Smooth muscle cell (in vitro differentiated cells): ENCODE data around the gene KRT73. TPM values are rescaled to one million over a fixed set of nuclear protein-coding genes. Genes with fewer than 3 reads are reported as not detected.

Experiments used
- DNase-seq: peaks from one replicate; lab custom pipeline; 2025; ENCODE audit not compliant: unreplicated experiment; lab: John Stamatoyannopoulos, UW
- H2AFZ ChIP-seq: fragments of 200-600 bp; sonication (generic); 2 replicates; pipeline ENCODE4 v1.6.0; 2016; ENCODE audit warnings: antibody characterized with exemption, low read depth, mild to moderate bottlenecking
- H3F3A ChIP-seq: fragments of 200-600 bp; sonication (generic); 2 replicates; pipeline ENCODE4 v1.6.0; 2017; ENCODE audit warnings: antibody characterized with exemption, low read depth
- H3K27ac ChIP-seq: fragments of 200-600 bp; sonication (generic); 2 replicates; pipeline ENCODE4 v1.5.1; 2016; ENCODE audit warnings: low read depth, mild to moderate bottlenecking
- H3K27me3 ChIP-seq: fragments of 200-600 bp; sonication (generic); 2 replicates; pipeline ENCODE4 v1.6.1; 2016; ENCODE audit warnings: low read depth, mild to moderate bottlenecking
- H3K36me3 ChIP-seq: fragments of 200-600 bp; sonication (generic); 2 replicates; pipeline ENCODE4 v1.5.1; 2016; ENCODE audit warnings: low read depth
- H3K4me1 ChIP-seq: fragments of 200-600 bp; sonication (generic); 2 replicates; pipeline ENCODE4 v1.5.1; 2016; ENCODE audit warnings: low read depth
- H3K4me2 ChIP-seq: fragments of 200-600 bp; sonication (generic); 2 replicates; pipeline ENCODE4 v1.6.0; 2016; ENCODE audit warnings: mild to moderate bottlenecking
- H3K4me3 ChIP-seq: fragments of 200-600 bp; sonication (generic); 2 replicates; pipeline ENCODE4 v1.5.1; 2016; ENCODE audit warnings: mild to moderate bottlenecking
- H3K79me2 ChIP-seq: fragments of 200-600 bp; sonication (generic); 2 replicates; pipeline ENCODE4 v1.6.0; 2016; ENCODE audit warnings: low read depth, mild to moderate bottlenecking
- H3K9ac ChIP-seq: fragments of 200-600 bp; sonication (generic); 2 replicates; pipeline ENCODE4 v1.6.0; 2016; ENCODE audit warnings: low read depth
- H3K9me3 ChIP-seq: fragments of 200-600 bp; sonication (generic); replicated peaks from 2 replicates; pipeline ENCODE4 v1.5.1; 2016; ENCODE audit warnings: low read depth
- H4K20me1 ChIP-seq: fragments of 200-600 bp; sonication (generic); 2 replicates; pipeline ENCODE4 v1.6.0; 2016; ENCODE audit warnings: low read depth
- WGBS: methylation state at CpG from one replicate; pipeline ENCODE4 v1.1.7; 2016; ENCODE audit warnings: low lambda C conversion rate; 5-methylcytosine and 5-hydroxymethylcytosine counted together
- polyA plus RNA-seq: library from polyadenylated mRNA; unstranded; fragments of >200 nt; fragmentation: Nextera tagmentation; extraction: Ambion mirVana; gene quantifications from 2 replicates; pipeline ENCODE4 v1.2.1, GENCODE V29; 2016
- total RNA-seq: library from RNA; depleted of rRNA; stranded (reverse); fragments of >200 nt; gene quantifications from 2 replicates; pipeline ENCODE4 v1.2.3, GENCODE V29; 2014
- TF ChIP-seq, protein P1 (sequence below): fragments of 200-600 bp; sonication (generic); IDR thresholded peaks from 2 replicates; pipeline ENCODE4 v1.5.1; 2017; ENCODE audit warnings: borderline replicate concordance, mild to moderate bottlenecking, antibody characterized with exemption; ENCODE audit not compliant: insufficient read depth, poor library complexity, severe bottlenecking

The KRT73 gene
- total and polyA plus RNA-seq, 2 experiments from 2014 or later = not detected

DNA sequence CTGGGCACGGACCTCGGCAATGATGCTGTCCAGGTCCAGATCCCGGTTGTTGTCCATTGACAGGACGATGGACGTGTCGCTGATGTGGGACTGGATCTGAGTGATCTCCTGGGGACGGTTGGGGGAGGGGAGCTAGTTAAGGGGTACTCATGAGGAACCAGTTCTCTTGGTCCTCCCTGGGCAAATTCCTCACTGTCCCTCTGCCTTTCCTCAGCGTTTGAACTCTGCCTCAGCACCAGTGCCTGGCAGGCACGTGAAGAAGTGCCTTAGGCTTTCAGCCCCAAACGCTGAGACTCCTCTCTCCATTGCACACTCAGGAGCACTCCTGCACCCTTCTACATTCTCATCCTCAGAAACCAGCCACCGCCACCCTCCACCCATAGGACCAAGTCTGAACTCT, 26.8 kb downstream of the KRT73 start:
- no peak overlapping the region for H3K4me3 ChIP-seq
- TF ChIP-seq, protein P1, sequence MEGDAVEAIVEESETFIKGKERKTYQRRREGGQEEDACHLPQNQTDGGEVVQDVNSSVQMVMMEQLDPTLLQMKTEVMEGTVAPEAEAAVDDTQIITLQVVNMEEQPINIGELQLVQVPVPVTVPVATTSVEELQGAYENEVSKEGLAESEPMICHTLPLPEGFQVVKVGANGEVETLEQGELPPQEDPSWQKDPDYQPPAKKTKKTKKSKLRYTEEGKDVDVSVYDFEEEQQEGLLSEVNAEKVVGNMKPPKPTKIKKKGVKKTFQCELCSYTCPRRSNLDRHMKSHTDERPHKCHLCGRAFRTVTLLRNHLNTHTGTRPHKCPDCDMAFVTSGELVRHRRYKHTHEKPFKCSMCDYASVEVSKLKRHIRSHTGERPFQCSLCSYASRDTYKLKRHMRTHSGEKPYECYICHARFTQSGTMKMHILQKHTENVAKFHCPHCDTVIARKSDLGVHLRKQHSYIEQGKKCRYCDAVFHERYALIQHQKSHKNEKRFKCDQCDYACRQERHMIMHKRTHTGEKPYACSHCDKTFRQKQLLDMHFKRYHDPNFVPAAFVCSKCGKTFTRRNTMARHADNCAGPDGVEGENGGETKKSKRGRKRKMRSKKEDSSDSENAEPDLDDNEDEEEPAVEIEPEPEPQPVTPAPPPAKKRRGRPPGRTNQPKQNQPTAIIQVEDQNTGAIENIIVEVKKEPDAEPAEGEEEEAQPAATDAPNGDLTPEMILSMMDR = no peak
- WGBS = 90% methylated on average over 11 of the region's 11 CpGs

DNA sequence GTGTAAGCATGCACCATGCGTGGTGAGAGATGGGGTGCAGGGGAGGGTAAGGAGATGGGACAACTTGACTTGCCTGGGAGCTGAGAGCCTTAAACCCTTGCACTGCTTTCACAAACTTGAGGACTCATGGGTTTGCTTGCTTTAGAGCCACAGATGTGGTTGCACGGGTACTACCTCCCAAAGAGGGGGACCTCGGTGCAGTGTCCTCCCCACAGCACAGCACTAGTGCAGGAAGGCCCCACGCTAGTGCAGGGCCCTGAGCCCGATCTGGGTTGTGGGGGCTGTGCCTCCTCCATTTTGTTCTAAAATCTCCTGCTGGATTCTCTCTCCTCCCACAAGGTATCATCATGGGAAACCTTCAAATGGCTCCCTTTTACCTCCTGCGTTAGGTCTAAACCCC, 28.3 kb downstream of the KRT73 start:
- no peak for DNase-seq
- Histone ChIP-seq H3K27me3 (peaks cover 7% of the 10 kb centered on the region), H3K4me1 (no peaks in the 10 kb centered on the region), H3K9ac (no peak overlapping the region), H3K27ac (no peak overlapping the region), H3K4me3 (no peak overlapping the region), H2AFZ (no peak overlapping the region), H4K20me1 (no peaks in the 10 kb centered on the region), H3K9me3 (no peaks in the 10 kb centered on the region), H3F3A (no peaks in the 10 kb centered on the region), H3K4me2 (no peak overlapping the region), H3K36me3 (no peaks in the 10 kb centered on the region), H3K79me2 (no peaks in the 10 kb centered on the region)
- TF ChIP-seq, protein P1 = no peak
- 91% methylated on average over 6 of the region's 6 CpGs for WGBS

More for the DNA sequence above, 26.8 kb downstream of the KRT73 start:
- no peak for DNase-seq
- H4K20me1 ChIP-seq = no peaks in the 10 kb centered on the region
- no peak overlapping the region for H2AFZ ChIP-seq
- H3F3A ChIP-seq = no peaks in the 10 kb centered on the region
- no peaks in the 10 kb centered on the region for H3K9me3 ChIP-seq
- peaks cover 9% of the 10 kb centered on the region for H3K27me3 ChIP-seq
- no peaks in the 10 kb centered on the region for H3K79me2 ChIP-seq
- no peak overlapping the region for H3K27ac ChIP-seq
- H3K36me3 ChIP-seq = no peaks in the 10 kb centered on the region
- H3K4me1 ChIP-seq = no peaks in the 10 kb centered on the region
- H3K4me2 ChIP-seq = no peak overlapping the region
- H3K9ac ChIP-seq = no peak overlapping the region

DNA sequence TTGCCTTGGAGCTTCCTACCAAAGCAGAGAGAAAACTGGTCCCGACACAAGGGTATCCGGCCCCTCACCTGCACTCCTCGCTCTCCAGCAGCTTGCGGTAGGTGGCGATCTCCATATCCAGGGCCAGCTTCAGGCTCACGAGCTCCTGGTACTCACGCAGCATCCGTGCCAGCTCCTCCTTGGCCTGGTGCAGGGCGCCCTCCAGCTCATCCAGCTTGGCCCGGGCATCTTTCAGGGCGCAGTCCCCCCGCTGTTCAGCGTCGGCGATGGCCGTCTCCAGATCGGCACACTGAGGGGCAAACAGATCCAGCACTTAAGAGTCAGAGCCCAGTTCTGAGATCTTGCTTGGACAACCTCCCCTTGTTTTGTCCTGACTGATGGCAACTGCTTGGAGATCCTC, 30.8 kb downstream of the KRT73 start:
- no peak overlapping the region for H3K4me2 ChIP-seq
- H3F3A ChIP-seq = no peaks in the 10 kb centered on the region
- DNase-seq = no peak
- TF ChIP-seq, protein P1 = no peak
- no peaks in the 10 kb centered on the region for H3K79me2 ChIP-seq
- no peaks in the 10 kb centered on the region for H3K36me3 ChIP-seq
- H4K20me1 ChIP-seq = no peaks in the 10 kb centered on the region
- no peak overlapping the region for H2AFZ ChIP-seq
- H3K9ac ChIP-seq = no peak overlapping the region
- no peaks in the 10 kb centered on the region for H3K9me3 ChIP-seq
- no peaks in the 10 kb centered on the region for H3K27me3 ChIP-seq
- no peak overlapping the region for H3K27ac ChIP-seq
- no peaks in the 10 kb centered on the region for H3K4me1 ChIP-seq
- no peak overlapping the region for H3K4me3 ChIP-seq
- 89% methylated on average over 17 of the region's 17 CpGs for WGBS

DNA sequence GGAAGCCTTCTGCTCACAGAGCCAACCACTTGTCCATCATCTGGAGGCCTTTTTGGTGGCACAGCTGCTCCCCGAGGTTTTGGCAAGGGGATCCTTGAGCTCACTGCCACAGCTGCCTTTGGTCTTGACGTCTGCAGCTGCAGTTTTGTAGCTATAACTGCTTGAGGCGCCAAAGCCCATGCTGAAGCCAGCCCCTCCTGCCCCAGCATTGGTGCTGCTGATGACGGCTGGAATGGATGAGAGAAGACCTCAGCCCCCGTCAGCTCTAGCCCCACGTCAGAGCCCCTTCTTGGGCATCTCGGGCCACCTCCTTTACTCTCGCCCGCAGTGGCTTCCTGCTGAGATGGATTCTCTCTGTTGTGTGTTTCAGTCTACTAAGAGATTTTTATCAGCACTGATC, 32.4 kb downstream of the KRT73 start:
- H3K9me3 ChIP-seq = no peaks in the 10 kb centered on the region
- no peak for DNase-seq
- TF ChIP-seq, protein P1 = no peak
- WGBS = 71% methylated on average over 9 of the region's 9 CpGs
- no peak overlapping the region for H3K4me3 ChIP-seq
- H3K27me3 ChIP-seq = no peaks in the 10 kb centered on the region
- H3F3A ChIP-seq = no peaks in the 10 kb centered on the region
- H3K27ac ChIP-seq = no peak overlapping the region
- H3K79me2 ChIP-seq = no peaks in the 10 kb centered on the region
- no peak overlapping the region for H3K4me2 ChIP-seq
- H3K36me3 ChIP-seq = no peaks in the 10 kb centered on the region
- H4K20me1 ChIP-seq = no peaks in the 10 kb centered on the region
- no peak overlapping the region for H3K9ac ChIP-seq
- no peaks in the 10 kb centered on the region for H3K4me1 ChIP-seq
- no peak overlapping the region for H2AFZ ChIP-seq
